Measurements from ENCODE around the gene SDE2. TPM values are rescaled to one million over a fixed set of nuclear protein-coding genes. Genes with fewer than 3 reads are reported as not detected.
"Not testable (repeated sequence)": the region's sequence is repeated elsewhere in the genome, so short reads cannot be mapped to it uniquely, and the experiment has no call there.

The SDE2 gene
- total and polyA plus RNA-seq, 2 experiments from 2014 or later: 17.6 to 21.1 TPM

GRCh38 chr1:225972344-225973152 lies 26.6 kb downstream of the SDE2 start:
- H3K9me3 ChIP-seq (ENCODE audit: low read depth): no peaks in the 10 kb centered on the region
- TF ChIP-seq CTCF (IDR thresholded peaks at IDR 0.05; ENCODE audit: low read depth, low read length): no peak
- H3K27ac ChIP-seq: no peak overlapping the region
- H3K4me3 ChIP-seq: no peak overlapping the region
- H3K27me3 ChIP-seq: no peaks in the 10 kb centered on the region
- DNase-seq (ENCODE audit: low read depth in 1 of 2, low spot score in 1 of 2): no peak
- H3K4me1 ChIP-seq (ENCODE audit: low read depth): no peaks in the 10 kb centered on the region
- no peaks in the 10 kb centered on the region for H3K36me3 ChIP-seq

- not testable (repeated sequence) for H3K4me1 ChIP-seq (ENCODE audit: low read depth); DNase-seq (ENCODE audit: low read depth in 1 of 2, low spot score in 1 of 2); H3K4me3 ChIP-seq; H3K9me3 ChIP-seq (ENCODE audit: low read depth); H3K27me3 ChIP-seq; H3K27ac ChIP-seq; H3K36me3 ChIP-seq
Measured at GRCh38 chr1:225970592-225971157, 28.5 kb downstream of the SDE2 start.

- H3K36me3 ChIP-seq; DNase-seq (ENCODE audit: low read depth in 1 of 2, low spot score in 1 of 2); H3K4me3 ChIP-seq; H3K9me3 ChIP-seq (ENCODE audit: low read depth); H3K4me1 ChIP-seq (ENCODE audit: low read depth); H3K27me3 ChIP-seq; H3K27ac ChIP-seq: not testable (repeated sequence)
Measured at GRCh38 chr1:225969751-225970150, 29.4 kb downstream of the SDE2 start.

GRCh38 chr1:225965231-225965630 lies 33.9 kb downstream of the SDE2 start:
- H3K4me1 ChIP-seq (ENCODE audit: low read depth): no peaks in the 10 kb centered on the region
- H3K9me3 ChIP-seq (ENCODE audit: low read depth): no peaks in the 10 kb centered on the region
- no peak for DNase-seq (ENCODE audit: low read depth in 1 of 2, low spot score in 1 of 2)
- no peak overlapping the region for H3K27ac ChIP-seq
- no peak overlapping the region for H3K4me3 ChIP-seq
- H3K27me3 ChIP-seq: peaks cover 2% of the 10 kb centered on the region
- TF ChIP-seq CTCF (IDR thresholded peaks at IDR 0.05; ENCODE audit: low read depth, low read length): no peak
- H3K36me3 ChIP-seq: no peaks in the 10 kb centered on the region

- H3K27ac ChIP-seq: no peak overlapping the region
Measured at GRCh38 chr1:225963735-225964530, 35.2 kb downstream of the SDE2 start.

More at GRCh38 chr1:225963735-225964530, 35.2 kb downstream of the SDE2 start:
- Histone ChIP-seq H3K4me1 (ENCODE audit: low read depth) (no peaks in the 10 kb centered on the region), H3K9me3 (ENCODE audit: low read depth) (no peaks in the 10 kb centered on the region), H3K4me3 (no peak overlapping the region), H3K36me3 (no peaks in the 10 kb centered on the region), H3K27me3 (peaks cover 2% of the 10 kb centered on the region)
- TF ChIP-seq CTCF (IDR thresholded peaks at IDR 0.05; ENCODE audit: low read depth, low read length): no peak
- no peak for DNase-seq (ENCODE audit: low read depth in 1 of 2, low spot score in 1 of 2)

All from cardiac muscle cell (in vitro differentiated cells and primary cell).